ENCODE data around the gene EYA2.
"Not testable (repeated sequence)": the region's sequence is repeated elsewhere in the genome, so short reads cannot be mapped to it uniquely, and the experiment has no call there.

Gene EYA2

GRCh38 chr20:47196091-47197081 is 301.7 kb downstream of the EYA2 start:
- DNase-seq (ENCODE audit: insufficient read length, low spot score) (peak; percentile 51), FAIRE-seq (no peak)
- TF ChIP-seq, protein P1, sequence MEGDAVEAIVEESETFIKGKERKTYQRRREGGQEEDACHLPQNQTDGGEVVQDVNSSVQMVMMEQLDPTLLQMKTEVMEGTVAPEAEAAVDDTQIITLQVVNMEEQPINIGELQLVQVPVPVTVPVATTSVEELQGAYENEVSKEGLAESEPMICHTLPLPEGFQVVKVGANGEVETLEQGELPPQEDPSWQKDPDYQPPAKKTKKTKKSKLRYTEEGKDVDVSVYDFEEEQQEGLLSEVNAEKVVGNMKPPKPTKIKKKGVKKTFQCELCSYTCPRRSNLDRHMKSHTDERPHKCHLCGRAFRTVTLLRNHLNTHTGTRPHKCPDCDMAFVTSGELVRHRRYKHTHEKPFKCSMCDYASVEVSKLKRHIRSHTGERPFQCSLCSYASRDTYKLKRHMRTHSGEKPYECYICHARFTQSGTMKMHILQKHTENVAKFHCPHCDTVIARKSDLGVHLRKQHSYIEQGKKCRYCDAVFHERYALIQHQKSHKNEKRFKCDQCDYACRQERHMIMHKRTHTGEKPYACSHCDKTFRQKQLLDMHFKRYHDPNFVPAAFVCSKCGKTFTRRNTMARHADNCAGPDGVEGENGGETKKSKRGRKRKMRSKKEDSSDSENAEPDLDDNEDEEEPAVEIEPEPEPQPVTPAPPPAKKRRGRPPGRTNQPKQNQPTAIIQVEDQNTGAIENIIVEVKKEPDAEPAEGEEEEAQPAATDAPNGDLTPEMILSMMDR (IDR thresholded peaks at IDR 0.05; ENCODE audit: insufficient read depth, missing control alignments), result peak; percentile 82

DNA sequence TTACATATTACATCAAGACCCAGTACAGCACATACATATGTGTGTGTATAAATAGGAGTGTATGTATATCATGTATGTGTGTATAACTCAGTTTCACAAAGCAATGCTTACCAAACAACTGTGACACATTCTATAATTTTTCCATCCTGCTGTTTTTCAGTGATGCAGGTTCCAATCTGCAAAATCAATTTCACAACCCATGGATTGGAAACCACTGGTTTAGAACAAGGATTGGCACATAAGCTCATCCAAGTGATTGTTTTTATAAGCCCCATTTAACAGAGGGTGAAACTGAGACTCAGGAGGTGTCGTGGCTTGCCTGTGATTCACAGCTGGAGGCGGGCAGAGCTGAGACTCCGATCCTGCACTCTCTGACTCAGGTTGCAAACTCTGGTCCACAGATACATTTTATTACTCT is 303.6 kb downstream of the EYA2 start:
- DNase-seq (ENCODE audit: insufficient read length, low spot score) (no peak), FAIRE-seq (no peak)
- TF ChIP-seq, protein P1 (IDR thresholded peaks at IDR 0.05; ENCODE audit: insufficient read depth, missing control alignments), result no peak

DNA sequence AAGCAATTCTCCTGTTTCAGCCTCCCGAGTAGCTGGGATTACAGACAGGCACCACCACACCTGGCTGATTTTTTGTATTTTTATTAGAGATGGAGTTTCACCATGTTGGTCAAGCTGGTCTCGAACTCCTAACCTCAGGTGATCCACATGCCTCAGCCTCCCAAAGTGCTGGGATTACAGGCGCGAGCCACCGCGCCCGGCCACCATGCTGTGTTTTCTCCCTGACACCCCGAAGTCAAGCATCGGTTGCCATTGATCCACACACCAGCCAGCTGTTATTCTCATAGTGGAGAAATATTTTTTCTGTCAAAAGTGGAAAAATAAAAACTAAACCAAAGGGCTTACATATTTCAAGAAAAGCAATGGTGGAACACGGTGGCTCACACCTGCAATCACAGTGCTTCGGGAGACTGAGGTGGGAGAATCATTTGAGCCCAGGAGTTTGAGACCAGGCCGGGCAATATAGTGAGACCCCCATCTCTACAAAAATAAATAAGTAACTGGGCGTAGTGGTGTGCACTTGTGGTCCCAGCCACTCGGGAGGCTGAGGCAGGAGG is 304.4 kb downstream of the EYA2 start:
- FAIRE-seq (no peak), DNase-seq (ENCODE audit: insufficient read length, low spot score) (no peak)
- TF ChIP-seq, protein P1 (IDR thresholded peaks at IDR 0.05; ENCODE audit: insufficient read depth, missing control alignments), result no peak

DNA sequence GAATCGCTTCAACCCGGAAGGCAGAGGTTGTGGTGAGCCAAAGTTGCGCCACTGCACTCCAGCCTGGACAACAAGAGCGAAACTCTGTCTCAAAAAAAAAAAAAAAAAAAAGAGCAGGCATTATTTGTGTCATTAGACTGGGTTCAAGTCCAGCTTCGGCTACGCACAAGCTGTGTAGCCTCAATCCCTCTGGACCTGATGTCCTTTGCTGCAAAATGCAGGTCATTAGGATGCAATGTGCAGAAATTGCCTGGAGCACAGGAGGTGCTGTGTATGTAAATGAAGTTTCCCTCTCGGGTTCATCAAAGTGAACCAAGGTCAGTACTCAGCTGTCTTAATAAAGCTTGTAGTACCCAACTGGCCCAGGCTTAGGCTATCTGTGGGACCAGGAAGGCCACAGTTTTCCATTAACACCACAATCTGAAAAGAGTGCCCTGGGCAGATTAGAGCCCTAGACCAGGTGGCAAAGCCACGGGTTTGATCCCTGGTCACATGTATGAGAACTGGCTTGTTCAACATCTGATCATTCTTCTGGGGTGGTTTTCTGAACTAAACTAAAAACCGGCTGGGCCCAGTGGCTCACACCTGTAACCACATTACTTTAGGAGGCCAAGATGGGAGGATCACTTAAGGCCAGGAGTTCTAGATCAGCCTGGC is 306.6 kb downstream of the EYA2 start:
- no peak for DNase-seq (ENCODE audit: insufficient read length, low spot score)
- TF ChIP-seq, protein P1 (IDR thresholded peaks at IDR 0.05; ENCODE audit: insufficient read depth, missing control alignments), result no peak
- no peak for FAIRE-seq

- FAIRE-seq (no peak), DNase-seq (ENCODE audit: insufficient read length, low spot score) (no peak)
- TF ChIP-seq, protein P1 (IDR thresholded peaks at IDR 0.05; ENCODE audit: insufficient read depth, missing control alignments), result no peak
These were observed 308.4 kb downstream of the EYA2 start for GRCh38 chr20:47202733-47203667.

GRCh38 chr20:47204008-47204849 is 309.6 kb downstream of the EYA2 start:
- TF ChIP-seq, protein P1 (IDR thresholded peaks at IDR 0.05; ENCODE audit: insufficient read depth, missing control alignments), result no peak
- FAIRE-seq (no peak), DNase-seq (ENCODE audit: insufficient read length, low spot score) (no peak)

GRCh38 chr20:47204850-47205122 is 310.1 kb downstream of the EYA2 start:
- not testable (repeated sequence) for DNase-seq (ENCODE audit: insufficient read length, low spot score); FAIRE-seq
